HEK293 (cell line): ENCODE data around the gene PRR23A.

Experiments
- CTCF ChIA-PET: fragments of 350-600 bp; formaldehyde crosslinking; extraction: SDS; loops from one replicate; lab custom pipeline; 2021; ENCODE audit warnings: antibody characterized with exemption; lab: Yijun Ruan, JAX
- POLR2A ChIA-PET: fragments of 300-600 bp; formaldehyde crosslinking; extraction: SDS; loops from one replicate; lab custom pipeline; 2020; ENCODE audit warnings: antibody characterized with exemption, inconsistent platforms; lab: Yijun Ruan, JAX
- H3K27ac ChIP-seq: fragments of 200-500 bp; sonication (Bioruptor generic); 2 replicates; pipeline ENCODE4 v1.5.1; 2014; ENCODE audit warnings: low read depth, low read length, control low read depth, inconsistent platforms; ENCODE audit errors: extremely low read depth
- H3K36me3 ChIP-seq, 2 experiments: fragments of 200-500 bp in 1 of 2; sonication (Bioruptor generic) in 1 of 2; 1 replicate in 1 of 2; 2 replicates in 1 of 2; pipeline ENCODE4 v1.5.1; 2014 to 2017; ENCODE audit warnings: inconsistent platforms in 2 of 2, low read length in 2 of 2; ENCODE audit not compliant: control insufficient read depth in 2 of 2, insufficient read depth in 1 of 2
- H3K4me1 ChIP-seq: fragments of 200-500 bp; sonication (Bioruptor generic); 2 replicates; pipeline ENCODE4 v1.5.1; 2014; ENCODE audit warnings: mild to moderate bottlenecking, low read length, inconsistent platforms; ENCODE audit not compliant: control insufficient read depth, insufficient read depth
- H3K4me3 ChIP-seq: 2 replicates; pipeline ENCODE4 v1.5.1; 2011; ENCODE audit warnings: low read depth, mild to moderate bottlenecking, control low read depth, low read length, moderate library complexity
- H3K9me3 ChIP-seq: fragments of 200-500 bp; sonication (Bioruptor generic); 2 replicates; pipeline ENCODE4 v1.5.1; 2014; ENCODE audit warnings: low read depth, low read length, inconsistent platforms; ENCODE audit not compliant: control insufficient read depth, insufficient read depth
- GLIS1 ChIP-seq: fragments of 450-650 bp; formaldehyde crosslinking; IDR thresholded peaks from 2 replicates; pipeline ENCODE4 v1.5.1; 2016; ENCODE audit warnings: missing biosample characterization, missing genetic modification characterization
- MEIS1 ChIP-seq: sonication (generic); formaldehyde crosslinking; IDR thresholded peaks from 2 replicates; pipeline ENCODE4 v1.8.1; 2022; ENCODE audit warnings: missing genetic modification reagents, mild to moderate bottlenecking, borderline replicate concordance
- MYNN ChIP-seq: fragments of 450-650 bp; formaldehyde crosslinking; IDR thresholded peaks from 2 replicates; pipeline ENCODE4 v1.5.1; 2016; ENCODE audit warnings: missing biosample characterization, missing genetic modification characterization, borderline replicate concordance
- ZFP69B ChIP-seq: fragments of 450-650 bp; formaldehyde crosslinking; IDR thresholded peaks from 2 replicates; pipeline ENCODE4 v1.5.1; 2016; ENCODE audit warnings: missing biosample characterization, missing genetic modification characterization
- ZNF114 ChIP-seq: fragments of 450-650 bp; formaldehyde crosslinking; IDR thresholded peaks from 2 replicates; pipeline ENCODE4 v1.5.0; 2017; ENCODE audit warnings: missing biosample characterization, missing genetic modification characterization
- ZNF146 ChIP-seq: fragments of 450-650 bp; formaldehyde crosslinking; IDR thresholded peaks from 2 replicates; pipeline ENCODE4 v1.5.1; 2016; ENCODE audit warnings: missing biosample characterization, missing genetic modification characterization
- ZNF302 ChIP-seq: fragments of 450-650 bp; formaldehyde crosslinking; IDR thresholded peaks from 2 replicates; pipeline ENCODE4 v1.5.1; 2016; ENCODE audit warnings: missing biosample characterization, missing genetic modification characterization, low read depth
- ZNF423 ChIP-seq: fragments of 450-650 bp; formaldehyde crosslinking; IDR thresholded peaks from 2 replicates; pipeline ENCODE4 v1.5.1; 2016; ENCODE audit warnings: missing biosample characterization, missing genetic modification characterization
- ZNF510 ChIP-seq: fragments of 450-650 bp; formaldehyde crosslinking; IDR thresholded peaks from 2 replicates; pipeline ENCODE4 v1.5.1; 2018; ENCODE audit warnings: mild to moderate bottlenecking, missing genetic modification characterization, missing biosample characterization; ENCODE audit not compliant: insufficient replicate concordance
- ZNF555 ChIP-seq: fragments of 450-650 bp; formaldehyde crosslinking; conservative IDR thresholded peaks from 2 replicates; pipeline ENCODE4 v1.5.1; 2017; ENCODE audit warnings: missing biosample characterization, mild to moderate bottlenecking, missing genetic modification characterization, inconsistent platforms
- ZNF707 ChIP-seq: fragments of 450-650 bp; formaldehyde crosslinking; IDR thresholded peaks from 2 replicates; pipeline ENCODE4 v1.5.1; 2016; ENCODE audit warnings: missing biosample characterization, missing genetic modification characterization
- ZNF777 ChIP-seq: fragments of 450-650 bp; formaldehyde crosslinking; IDR thresholded peaks from 2 replicates; pipeline ENCODE4 v1.5.1; 2017; ENCODE audit warnings: missing biosample characterization, missing genetic modification characterization, borderline replicate concordance
- TF ChIP-seq, protein P1 (sequence below): fragments of 450-650 bp; formaldehyde crosslinking; conservative IDR thresholded peaks from 2 replicates; pipeline ENCODE4 v1.5.1; 2016; ENCODE audit warnings: low read depth, missing biosample characterization, missing genetic modification characterization
- TF ChIP-seq, protein P2 (sequence below): fragments of 450-650 bp; formaldehyde crosslinking; IDR thresholded peaks from 2 replicates; pipeline ENCODE4 v1.5.1; 2016; ENCODE audit warnings: missing biosample characterization, missing genetic modification characterization
- TF ChIP-seq, protein P3 (sequence below): fragments of 450-650 bp; formaldehyde crosslinking; IDR thresholded peaks from 2 replicates; pipeline ENCODE4 v1.5.1; 2016; ENCODE audit warnings: missing biosample characterization, missing genetic modification characterization
- TF ChIP-seq, protein P4 (sequence below): fragments of 450-650 bp; formaldehyde crosslinking; IDR thresholded peaks from 2 replicates; pipeline ENCODE4 v1.5.1; 2017; ENCODE audit warnings: missing biosample characterization, missing genetic modification characterization

PRR23A gene

DNA sequence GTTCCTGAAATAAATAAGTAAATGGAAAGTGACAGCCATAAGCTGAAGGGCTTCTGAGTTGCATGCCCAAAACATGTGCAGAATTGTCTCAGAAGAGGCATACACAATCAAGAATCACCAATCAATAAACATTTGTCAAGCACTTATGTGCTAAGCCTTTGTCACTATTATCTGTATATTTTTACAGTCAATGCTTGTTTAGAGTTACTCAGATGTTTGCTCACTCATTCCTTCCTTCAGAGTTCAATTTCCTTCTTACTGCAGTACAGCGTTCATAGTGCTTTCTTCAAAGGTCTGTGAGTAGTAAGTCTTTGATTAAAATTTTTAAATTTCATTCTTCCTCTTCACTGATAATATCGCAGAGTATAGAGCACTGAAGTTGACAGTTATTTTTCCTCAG is 41.8 kb downstream of the PRR23A start:
- Histone ChIP-seq H3K9me3 (no peaks in the 10 kb centered on the region), H3K4me3 (no peak overlapping the region), H3K4me1 (no peaks in the 10 kb centered on the region), H3K27ac (no peak overlapping the region), H3K36me3 (no peaks in the 10 kb centered on the region)
- ChIA-PET CTCF (interaction anchor here (0.7 to 1.0 kb wide), 3 partner anchors 28 to 1845 kb away, joined by 3 to 4 read pairs (median 4); no protein-coding TSS in a partner anchor), POLR2A (no interaction called here)
- TF ChIP-seq ZNF302 (tag by site-specific recombination) = no peak
- TF ChIP-seq, protein P1, sequence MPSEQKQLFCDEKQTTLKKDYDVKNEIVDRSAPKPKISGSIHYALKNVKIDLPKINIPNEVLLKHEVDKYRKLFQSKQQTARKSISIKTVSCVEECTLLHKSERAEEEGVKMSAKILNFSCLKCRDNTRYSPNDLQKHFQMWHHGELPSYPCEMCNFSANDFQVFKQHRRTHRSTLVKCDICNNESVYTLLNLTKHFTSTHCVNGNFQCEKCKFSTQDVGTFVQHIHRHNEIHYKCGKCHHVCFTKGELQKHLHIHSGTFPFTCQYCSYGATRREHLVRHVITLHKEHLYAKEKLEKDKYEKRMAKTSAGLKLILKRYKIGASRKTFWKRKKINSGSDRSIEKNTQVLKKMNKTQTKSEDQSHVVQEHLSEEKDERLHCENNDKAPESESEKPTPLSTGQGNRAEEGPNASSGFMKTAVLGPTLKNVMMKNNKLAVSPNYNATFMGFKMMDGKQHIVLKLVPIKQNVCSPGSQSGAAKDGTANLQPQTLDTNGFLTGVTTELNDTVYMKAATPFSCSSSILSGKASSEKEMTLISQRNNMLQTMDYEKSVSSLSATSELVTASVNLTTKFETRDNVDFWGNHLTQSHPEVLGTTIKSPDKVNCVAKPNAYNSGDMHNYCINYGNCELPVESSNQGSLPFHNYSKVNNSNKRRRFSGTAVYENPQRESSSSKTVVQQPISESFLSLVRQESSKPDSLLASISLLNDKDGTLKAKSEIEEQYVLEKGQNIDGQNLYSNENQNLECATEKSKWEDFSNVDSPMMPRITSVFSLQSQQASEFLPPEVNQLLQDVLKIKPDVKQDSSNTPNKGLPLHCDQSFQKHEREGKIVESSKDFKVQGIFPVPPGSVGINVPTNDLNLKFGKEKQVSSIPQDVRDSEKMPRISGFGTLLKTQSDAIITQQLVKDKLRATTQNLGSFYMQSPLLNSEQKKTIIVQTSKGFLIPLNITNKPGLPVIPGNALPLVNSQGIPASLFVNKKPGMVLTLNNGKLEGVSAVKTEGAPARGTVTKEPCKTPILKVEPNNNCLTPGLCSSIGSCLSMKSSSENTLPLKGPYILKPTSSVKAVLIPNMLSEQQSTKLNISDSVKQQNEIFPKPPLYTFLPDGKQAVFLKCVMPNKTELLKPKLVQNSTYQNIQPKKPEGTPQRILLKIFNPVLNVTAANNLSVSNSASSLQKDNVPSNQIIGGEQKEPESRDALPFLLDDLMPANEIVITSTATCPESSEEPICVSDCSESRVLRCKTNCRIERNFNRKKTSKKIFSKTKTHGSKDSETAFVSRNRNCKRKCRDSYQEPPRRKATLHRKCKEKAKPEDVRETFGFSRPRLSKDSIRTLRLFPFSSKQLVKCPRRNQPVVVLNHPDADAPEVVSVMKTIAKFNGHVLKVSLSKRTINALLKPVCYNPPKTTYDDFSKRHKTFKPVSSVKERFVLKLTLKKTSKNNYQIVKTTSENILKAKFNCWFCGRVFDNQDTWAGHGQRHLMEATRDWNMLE = no peak
- TF ChIP-seq, protein P2, sequence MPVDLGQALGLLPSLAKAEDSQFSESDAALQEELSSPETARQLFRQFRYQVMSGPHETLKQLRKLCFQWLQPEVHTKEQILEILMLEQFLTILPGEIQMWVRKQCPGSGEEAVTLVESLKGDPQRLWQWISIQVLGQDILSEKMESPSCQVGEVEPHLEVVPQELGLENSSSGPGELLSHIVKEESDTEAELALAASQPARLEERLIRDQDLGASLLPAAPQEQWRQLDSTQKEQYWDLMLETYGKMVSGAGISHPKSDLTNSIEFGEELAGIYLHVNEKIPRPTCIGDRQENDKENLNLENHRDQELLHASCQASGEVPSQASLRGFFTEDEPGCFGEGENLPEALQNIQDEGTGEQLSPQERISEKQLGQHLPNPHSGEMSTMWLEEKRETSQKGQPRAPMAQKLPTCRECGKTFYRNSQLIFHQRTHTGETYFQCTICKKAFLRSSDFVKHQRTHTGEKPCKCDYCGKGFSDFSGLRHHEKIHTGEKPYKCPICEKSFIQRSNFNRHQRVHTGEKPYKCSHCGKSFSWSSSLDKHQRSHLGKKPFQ (tag by site-specific recombination) = no peak
- TF ChIP-seq GLIS1 (tag by site-specific recombination) = no peak
- no peak for TF ChIP-seq ZNF555 (tag by site-specific recombination)
- TF ChIP-seq ZNF423 (tag by site-specific recombination) = no peak
- no peak for TF ChIP-seq ZNF777 (tag by site-specific recombination)

DNA sequence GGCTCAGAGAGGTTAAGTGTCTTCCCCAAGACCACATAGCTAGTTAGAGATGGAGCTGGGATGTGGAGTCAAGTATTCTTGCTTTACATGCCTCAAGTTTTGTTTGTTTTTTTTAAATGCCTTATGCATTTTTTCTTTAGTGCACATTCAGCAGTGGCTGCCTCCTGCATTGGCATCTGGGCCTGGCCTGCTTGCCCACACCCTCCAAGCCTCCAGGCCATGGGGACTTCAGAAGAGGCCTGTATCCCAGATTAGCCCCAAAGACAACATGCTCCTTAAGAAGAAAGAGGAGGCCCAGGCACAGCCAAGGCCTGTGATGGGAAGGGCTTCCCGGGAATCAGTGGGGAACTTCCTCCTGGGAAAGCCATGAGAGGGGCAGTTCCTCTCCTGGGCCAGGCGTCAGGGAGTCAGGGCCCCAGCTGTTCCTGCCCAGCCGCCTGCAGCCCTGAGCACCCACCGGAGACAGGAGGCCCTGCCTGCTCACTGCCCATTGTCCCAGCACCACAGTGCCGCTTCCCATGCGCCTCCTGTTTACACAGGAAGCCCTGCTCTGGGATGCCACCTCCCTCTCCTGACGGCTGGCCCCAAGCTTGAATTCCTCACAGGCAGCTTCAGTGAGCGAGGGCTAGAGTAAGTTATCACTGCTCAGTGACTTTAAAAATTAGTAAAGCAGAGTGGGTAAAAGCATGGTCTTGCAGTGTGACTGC is 43.1 kb downstream of the PRR23A start:
- CTCF ChIA-PET = interaction anchor here (1.0 kb wide), 2 partner anchors 17 to 27 kb away, joined by 3 to 4 read pairs; no protein-coding TSS in a partner anchor
- H3K27ac ChIP-seq = no peak overlapping the region
- no peak overlapping the region for H3K4me3 ChIP-seq
- no peaks in the 10 kb centered on the region for H3K9me3 ChIP-seq
- H3K4me1 ChIP-seq = no peaks in the 10 kb centered on the region
- POLR2A ChIA-PET = no interaction called here
- H3K36me3 ChIP-seq = no peaks in the 10 kb centered on the region
- TF ChIP-seq ZNF707 (tag by site-specific recombination) = no peak
- TF ChIP-seq, protein P3, sequence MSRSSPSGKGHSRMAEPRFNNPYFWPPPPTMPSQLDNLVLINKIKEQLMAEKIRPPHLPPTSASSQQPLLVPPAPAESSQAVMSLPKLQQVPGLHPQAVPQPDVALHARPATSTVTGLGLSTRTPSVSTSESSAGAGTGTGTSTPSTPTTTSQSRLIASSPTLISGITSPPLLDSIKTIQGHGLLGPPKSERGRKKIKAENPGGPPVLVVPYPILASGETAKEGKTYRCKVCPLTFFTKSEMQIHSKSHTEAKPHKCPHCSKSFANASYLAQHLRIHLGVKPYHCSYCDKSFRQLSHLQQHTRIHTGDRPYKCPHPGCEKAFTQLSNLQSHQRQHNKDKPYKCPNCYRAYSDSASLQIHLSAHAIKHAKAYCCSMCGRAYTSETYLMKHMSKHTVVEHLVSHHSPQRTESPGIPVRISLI (tag by site-specific recombination) = no peak
- TF ChIP-seq, protein P4, sequence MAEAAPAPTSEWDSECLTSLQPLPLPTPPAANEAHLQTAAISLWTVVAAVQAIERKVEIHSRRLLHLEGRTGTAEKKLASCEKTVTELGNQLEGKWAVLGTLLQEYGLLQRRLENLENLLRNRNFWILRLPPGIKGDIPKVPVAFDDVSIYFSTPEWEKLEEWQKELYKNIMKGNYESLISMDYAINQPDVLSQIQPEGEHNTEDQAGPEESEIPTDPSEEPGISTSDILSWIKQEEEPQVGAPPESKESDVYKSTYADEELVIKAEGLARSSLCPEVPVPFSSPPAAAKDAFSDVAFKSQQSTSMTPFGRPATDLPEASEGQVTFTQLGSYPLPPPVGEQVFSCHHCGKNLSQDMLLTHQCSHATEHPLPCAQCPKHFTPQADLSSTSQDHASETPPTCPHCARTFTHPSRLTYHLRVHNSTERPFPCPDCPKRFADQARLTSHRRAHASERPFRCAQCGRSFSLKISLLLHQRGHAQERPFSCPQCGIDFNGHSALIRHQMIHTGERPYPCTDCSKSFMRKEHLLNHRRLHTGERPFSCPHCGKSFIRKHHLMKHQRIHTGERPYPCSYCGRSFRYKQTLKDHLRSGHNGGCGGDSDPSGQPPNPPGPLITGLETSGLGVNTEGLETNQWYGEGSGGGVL = no peak
- TF ChIP-seq ZFP69B (tag by site-specific recombination) = no peak
- no peak for TF ChIP-seq ZNF510 (tag by site-specific recombination)
- no peak for TF ChIP-seq ZNF114 (tag by site-specific recombination)
- no peak for TF ChIP-seq ZNF146
- no peak for TF ChIP-seq MEIS1
- TF ChIP-seq, protein P1 = no peak
- no peak for TF ChIP-seq MYNN (tag by site-specific recombination)
